Transverse colon (tissue), 4 donors: ENCODE results near the gene UBE2F. TPM values are rescaled to one million over a fixed set of nuclear protein-coding genes. Genes with fewer than 3 reads are reported as not detected.
A peak's percentile ranks its signal among the peaks of the same experiment; 100 is the strongest.

ENCODE experiments used
- DNase-seq: peaks from one replicate; pipeline ENCODE4 v3.0.0-alpha.2; 2019
- H3K27ac ChIP-seq, 4 donors: fragments of 200-600 bp; sonication (generic); 2 replicates each; pipeline ENCODE4 v1.5.1; 2016 to 2018; ENCODE audit warnings: inconsistent platforms in 4 of 4
- H3K27me3 ChIP-seq: fragments of 200-600 bp; sonication (generic); 2 replicates; pipeline ENCODE4 v1.5.1; 2017; ENCODE audit warnings: inconsistent platforms
- H3K36me3 ChIP-seq, 4 donors: fragments of 200-600 bp; sonication (generic); 2 replicates each; pipeline ENCODE4 v1.5.1; 2017 to 2019; ENCODE audit warnings: inconsistent platforms in 4 of 4
- H3K4me1 ChIP-seq, 4 donors: fragments of 200-600 bp; sonication (generic); 2 replicates each; pipeline ENCODE4 v1.5.1; 2017 to 2020; ENCODE audit warnings: inconsistent platforms in 4 of 4
- H3K4me3 ChIP-seq, 4 donors: fragments of 200-600 bp; sonication (generic); 1 replicate in 1 of 4; 2 replicates in 3 of 4; pipeline versions ENCODE4 v1.5.1 to v1.6.1; 2017 to 2019; ENCODE audit warnings: inconsistent platforms in 4 of 4
- H3K9me3 ChIP-seq, 2 donors: fragments of 200-600 bp; sonication (generic); 2 replicates each; pipeline ENCODE4 v1.5.1; 2017 to 2019; ENCODE audit warnings: inconsistent platforms in 2 of 2
- CTCF ChIP-seq, 5 experiments: fragments of 200-600 bp in 3 of 5; fragments of 450-650 bp in 2 of 5; sonication (generic) in 3 of 5; IDR thresholded peaks; 1 replicate in 2 of 5; 2 replicates in 3 of 5; pipeline ENCODE4 v1.5.1; 2016 to 2017; ENCODE audit warnings: antibody characterized with exemption in 5 of 5, inconsistent platforms in 3 of 5, mild to moderate bottlenecking in 2 of 5, moderate library complexity in 1 of 5
- EP300 ChIP-seq: sonication (generic); formaldehyde crosslinking; IDR thresholded peaks from one replicate; pipeline ENCODE4 v1.6.1; 2017; ENCODE audit warnings: antibody characterized with exemption, low read depth
- POLR2A ChIP-seq: fragments of 450-650 bp; IDR thresholded peaks from one replicate; pipeline ENCODE4 v1.6.1; 2016; ENCODE audit warnings: antibody characterized with exemption, mild to moderate bottlenecking, moderate library complexity
- POLR2AphosphoS5 ChIP-seq, 3 donors: sonication (generic); formaldehyde crosslinking; IDR thresholded peaks; one replicate each; pipeline ENCODE4 v1.6.1; 2016; ENCODE audit warnings: antibody characterized with exemption in 3 of 3
- WGBS, 2 donors: methylation state at CpG; one replicate each; pipeline ENCODE4 v1.1.5; 2018; ENCODE audit warnings: low coverage in 1 of 2; 5-methylcytosine and 5-hydroxymethylcytosine counted together
- in situ Hi-C, 4 donors: fragments of 200-750 bp; cut with MboI; loops; one replicate each; pipeline versions ENCODE4 v1.15.0 to v1.15.1; 2017; ENCODE audit warnings: low sequenced_read_pairs in 3 of 4, low pct_ligation_motif_present in 1 of 4, low pct_unique_long_range_greater_than_20kb in 1 of 4
- intact Hi-C: fragments of 100-400 bp; cut with DNase I; formaldehyde crosslinking; loops from one replicate; pipeline ENCODE4 v1.15.1; 2023; ENCODE audit warnings: low total_unique reads
- total RNA-seq, 4 donors: library from RNA; depleted of rRNA; stranded (reverse); fragments of >200 nt; gene quantifications; one replicate each; pipeline ENCODE4 v1.1.0, GENCODE V29; 2016

Gene UBE2F
- total RNA-seq, 4 donors from 2014 or later: 66.8 to 79.4 (median 70.5) TPM

DNA sequence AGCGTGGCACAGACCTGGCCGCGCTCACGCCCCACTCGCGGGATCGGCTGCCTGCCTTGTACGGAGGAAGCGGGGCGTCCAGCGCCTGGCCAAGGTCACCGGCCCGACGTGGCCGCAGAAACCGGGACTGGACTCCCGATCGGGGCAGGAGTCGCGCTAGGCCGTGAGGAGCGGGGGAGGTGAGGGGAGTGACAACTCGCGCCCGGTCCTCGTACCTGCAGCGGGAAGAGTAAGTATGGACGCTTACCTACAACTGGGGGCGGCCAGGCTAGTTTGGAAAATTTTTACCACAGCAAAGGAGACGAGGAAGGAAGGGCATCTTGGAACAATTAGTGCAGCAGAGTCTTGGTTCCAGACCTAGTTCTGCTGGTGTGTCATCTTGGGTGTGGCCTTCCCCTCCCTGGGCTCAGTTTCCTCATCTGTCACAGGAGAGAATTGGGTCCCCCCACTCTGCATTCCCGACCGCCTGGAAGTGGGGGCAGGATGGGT lies 693 bp downstream of the UBE2F start:
- Histone ChIP-seq H3K36me3 (no peaks in the 10 kb centered on the region), H3K27me3 (no peaks in the 10 kb centered on the region), H3K27ac (peak overlapping the region; percentile 68 to 86 (median 70)), H3K9me3 (peaks cover 4 to 5% of the 10 kb centered on the region in 2 donors), H3K4me1 (peaks cover 14 to 27% (median 24%) of the 10 kb centered on the region in 4 donors), H3K4me3 (peak overlapping the region; percentile 51 to 72 (median 64))
- WGBS, 2 donors: 3 to 20% methylated on average over 1 to 32 of the region's 32 CpGs
- in situ Hi-C loops: no loop called here
- DNase-seq: peak; percentile 27
- TF ChIP-seq EP300 (no peak), POLR2A (no peak)
- intact Hi-C loops: loop anchor here (2.0 kb wide), 1 partner anchor 109 kb away; the partner anchor contains the start of gene RAMP1

- H3K27ac ChIP-seq: peak overlapping the region; percentile 68 to 86 (median 70)
- no peaks in the 10 kb centered on the region for H3K9me3 ChIP-seq
- in situ Hi-C loops (no loop called here), intact Hi-C loops (no loop called here)
- H3K4me3 ChIP-seq: peak overlapping the region in 3 of 4 donors; percentile 51 to 72 (median 56)
- peak in 2 of 3 donors; percentile 9 to 32 for TF ChIP-seq POLR2AphosphoS5 (IDR thresholded peaks at IDR 0.05)
- TF ChIP-seq POLR2A: no peak
- peak; percentile 40 for DNase-seq
- no peaks in the 10 kb centered on the region for H3K36me3 ChIP-seq
- no peaks in the 10 kb centered on the region for H3K27me3 ChIP-seq
- 36 to 39% methylated on average over 3 to 11 of the region's 11 CpGs for WGBS, 2 donors
- H3K4me1 ChIP-seq: peaks cover 14 to 27% (median 24%) of the 10 kb centered on the region in 4 donors
Measured at GRCh38 chr2:237968048-237968862, 1.4 kb downstream of the UBE2F start.

DNA sequence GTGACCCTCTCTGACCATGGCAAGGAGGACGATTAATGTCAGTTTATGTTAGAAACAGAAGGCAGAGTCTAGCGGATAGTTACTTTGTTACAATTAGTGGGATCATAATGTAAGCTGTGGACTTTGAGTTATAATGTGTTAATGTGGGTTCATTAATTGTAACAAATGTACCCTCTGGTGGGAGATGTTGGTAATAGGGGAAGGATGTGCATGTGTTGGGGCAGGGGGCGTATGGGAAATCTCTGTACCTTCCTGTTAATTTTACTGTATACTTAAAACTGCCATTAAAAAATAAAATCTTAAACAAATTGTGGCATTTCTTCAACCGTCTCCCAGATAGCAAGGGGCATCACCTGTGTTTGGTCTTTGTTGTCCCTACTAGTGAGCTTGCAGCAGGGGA lies 4.8 kb downstream of the UBE2F start:
- no peak for TF ChIP-seq CTCF (IDR thresholded peaks at IDR 0.05)
- no peak for TF ChIP-seq POLR2A
- no peak for TF ChIP-seq EP300
- TF ChIP-seq POLR2AphosphoS5 (IDR thresholded peaks at IDR 0.05): no peak
- Histone ChIP-seq H3K36me3 (no peaks in the 10 kb centered on the region), H3K27me3 (no peaks in the 10 kb centered on the region), H3K27ac (no peak overlapping the region), H3K4me1 (peaks cover 14 to 21% (median 19%) of the 10 kb centered on the region in 4 donors), H3K9me3 (no peaks in the 10 kb centered on the region), H3K4me3 (no peak overlapping the region)
- intact Hi-C loops: no loop called here
- in situ Hi-C loops: no loop called here
- 78% methylated on average over 4 of the region's 4 CpGs; no CpG with 5 or more reads in 1 of the 2 donors for WGBS, 2 donors
- no peak for DNase-seq

DNA sequence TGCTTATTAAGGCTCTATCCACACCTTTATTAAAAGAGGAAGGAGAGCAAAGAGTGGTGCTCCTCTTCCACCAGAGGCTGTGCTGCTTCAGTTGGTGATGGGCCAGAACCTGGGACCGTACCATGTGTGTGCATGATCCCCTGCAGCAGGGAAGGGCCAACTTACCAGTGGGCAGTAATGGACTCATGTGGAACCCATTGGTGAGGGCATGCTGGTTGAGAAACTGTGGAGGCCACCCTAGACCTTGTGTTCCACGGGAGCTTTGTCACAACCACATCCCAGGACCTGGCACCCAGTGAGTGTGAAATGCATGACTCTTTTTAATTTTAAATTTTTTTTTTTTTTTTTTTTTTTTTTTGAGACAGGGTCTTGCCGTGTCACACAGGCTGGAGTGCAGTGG lies 5.4 kb downstream of the UBE2F start:
- in situ Hi-C loops (no loop called here), intact Hi-C loops (no loop called here)
- TF ChIP-seq CTCF (IDR thresholded peaks at IDR 0.05): no peak
- no peak for TF ChIP-seq POLR2A
- TF ChIP-seq EP300: no peak
- TF ChIP-seq POLR2AphosphoS5 (IDR thresholded peaks at IDR 0.05): no peak
- no peak overlapping the region for H3K4me3 ChIP-seq
- H3K36me3 ChIP-seq: no peaks in the 10 kb centered on the region
- H3K9me3 ChIP-seq: no peaks in the 10 kb centered on the region
- WGBS, 2 donors: 72 to 100% methylated on average over 2 to 3 of the region's 3 CpGs
- no peaks in the 10 kb centered on the region for H3K27me3 ChIP-seq
- no peak for DNase-seq
- H3K4me1 ChIP-seq: peaks cover 14 to 21% (median 19%) of the 10 kb centered on the region in 4 donors
- no peak overlapping the region for H3K27ac ChIP-seq

GRCh38 chr2:237972936-237973335 lies 6.1 kb downstream of the UBE2F start:
- DNase-seq: no peak
- no peaks in the 10 kb centered on the region for H3K36me3 ChIP-seq
- no peaks in the 10 kb centered on the region for H3K27me3 ChIP-seq
- WGBS, 2 donors: 88 to 89% methylated on average over 10 of the region's 10 CpGs
- H3K4me3 ChIP-seq: no peak overlapping the region
- no peaks in the 10 kb centered on the region for H3K9me3 ChIP-seq
- H3K27ac ChIP-seq: no peak overlapping the region
- TF ChIP-seq POLR2A (no peak), POLR2AphosphoS5 (IDR thresholded peaks at IDR 0.05) (no peak), CTCF (IDR thresholded peaks at IDR 0.05) (no peak), EP300 (no peak)
- in situ Hi-C loops (no loop called here), intact Hi-C loops (no loop called here)
- H3K4me1 ChIP-seq: peaks cover 12 to 17% (median 14%) of the 10 kb centered on the region in 4 donors
